GM12865 (cell line): ENCODE measurements around the gene CENPB.

Experiments used
- DNase-seq: peaks from one replicate; pipeline ENCODE4 v3.0.0; 2010; ENCODE audit warnings: low read depth
- H3K4me3 ChIP-seq: 2 replicates; pipeline ENCODE4 v1.5.1; 2011; ENCODE audit warnings: mild to moderate bottlenecking, low read depth, low read length, control low read depth
- CTCF ChIP-seq: IDR thresholded peaks from 2 replicates; pipeline ENCODE4 v1.5.1; 2011; ENCODE audit warnings: low read length, control low read depth, low read depth, inconsistent platforms; ENCODE audit not compliant: insufficient read depth; ENCODE audit errors: missing control alignments

Gene CENPB

GRCh38 chr20:3752386-3752759 lies 34.2 kb downstream of the CENPB start:
- no peak overlapping the region for H3K4me3 ChIP-seq
- TF ChIP-seq CTCF: no peak
- no peak for DNase-seq

DNA sequence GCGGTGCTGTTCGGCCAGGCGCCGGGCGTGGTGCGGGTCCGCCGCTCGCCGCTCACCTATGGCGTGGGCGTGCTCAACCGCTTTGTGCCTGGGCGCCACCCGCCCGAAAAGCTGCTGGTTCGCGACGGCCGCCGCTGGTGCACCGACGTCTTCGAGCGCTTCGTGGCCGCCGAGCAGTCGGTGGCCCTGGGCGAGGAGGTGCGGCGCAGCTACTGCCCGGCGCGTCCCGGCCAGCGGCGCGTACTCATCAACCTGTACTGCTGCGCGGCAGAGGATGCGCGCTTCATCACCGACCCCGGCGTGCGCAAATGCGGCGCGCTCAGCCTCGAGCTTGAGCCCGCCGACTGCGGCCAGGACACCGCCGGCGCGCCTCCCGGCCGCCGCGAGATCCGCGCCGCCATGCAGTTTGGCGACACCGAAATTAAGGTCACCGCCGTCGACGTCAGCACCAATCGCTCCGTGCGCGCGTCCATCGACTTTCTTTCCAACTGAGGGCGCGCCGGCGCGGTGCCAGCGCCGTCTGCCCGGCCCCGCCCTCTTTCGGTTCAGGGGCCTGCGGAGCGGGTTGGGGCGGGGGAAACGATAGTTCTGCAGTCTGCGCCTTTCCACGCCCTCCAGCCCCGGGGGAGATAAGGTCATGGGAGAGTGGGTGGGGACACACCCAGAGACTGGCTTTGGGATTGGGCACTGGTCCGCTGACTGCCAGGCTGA lies 34.7 kb downstream of the CENPB start:
- H3K4me3 ChIP-seq: no peak overlapping the region
- DNase-seq: peak; percentile 62
- no peak for TF ChIP-seq CTCF

DNA sequence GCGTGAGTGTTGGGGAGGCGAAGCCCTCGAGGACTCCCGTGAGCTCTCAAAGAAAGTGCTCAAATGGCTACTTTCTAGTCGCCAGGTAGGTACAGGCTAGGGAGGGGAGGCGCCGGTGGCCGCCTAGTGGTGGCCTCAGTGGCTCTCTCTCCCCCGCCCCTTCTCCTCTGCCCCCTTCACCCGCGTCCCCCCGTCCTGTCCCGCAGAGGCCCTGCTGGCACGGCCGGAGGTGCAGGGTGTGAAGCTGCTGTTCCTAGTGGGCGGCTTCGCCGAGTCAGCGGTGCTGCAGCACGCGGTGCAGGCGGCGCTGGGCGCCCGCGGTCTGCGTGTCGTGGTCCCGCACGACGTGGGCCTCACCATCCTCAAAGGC lies 35.2 kb downstream of the CENPB start:
- no peak for TF ChIP-seq CTCF
- DNase-seq: no peak
- no peak overlapping the region for H3K4me3 ChIP-seq

DNA sequence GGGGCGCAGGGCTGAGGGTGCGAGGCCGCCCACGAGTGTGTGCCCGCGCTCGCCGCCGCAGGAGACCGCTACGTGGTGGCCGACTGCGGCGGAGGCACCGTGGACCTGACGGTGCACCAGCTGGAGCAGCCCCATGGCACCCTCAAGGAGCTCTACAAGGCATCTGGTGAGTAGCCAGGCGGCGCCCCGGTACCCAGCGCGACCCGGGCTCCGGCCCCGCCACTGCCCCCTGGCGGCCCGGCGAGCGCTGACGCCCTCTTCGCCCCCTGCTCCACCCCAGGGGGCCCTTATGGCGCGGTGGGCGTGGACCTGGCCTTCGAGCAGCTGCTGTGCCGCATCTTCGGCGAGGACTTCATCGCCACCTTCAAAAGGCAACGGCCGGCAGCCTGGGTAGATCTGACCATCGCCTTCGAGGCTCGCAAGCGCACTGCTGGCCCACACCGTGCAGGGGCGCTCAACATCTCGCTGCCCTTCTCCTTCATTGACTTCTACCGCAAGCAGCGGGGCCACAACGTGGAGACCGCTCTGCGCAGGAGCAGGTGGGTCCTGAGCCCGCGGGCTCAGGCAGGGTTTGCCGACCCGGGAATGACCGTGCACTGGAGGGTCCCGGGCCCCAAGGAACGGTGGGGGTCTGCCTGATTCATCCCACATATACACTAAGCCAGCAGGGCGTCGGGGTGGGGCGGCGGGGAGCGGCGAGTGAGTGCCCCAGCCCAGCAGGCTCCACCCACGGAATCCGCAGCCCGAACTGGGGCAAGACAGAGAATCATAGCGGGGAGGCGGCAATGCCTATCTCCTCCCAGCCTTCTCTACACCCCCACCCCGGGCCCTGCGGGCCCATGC lies 36.6 kb downstream of the CENPB start:
- H3K4me3 ChIP-seq: no peak overlapping the region
- peak; percentile 47 for TF ChIP-seq CTCF
- DNase-seq: peak; percentile 35

DNA sequence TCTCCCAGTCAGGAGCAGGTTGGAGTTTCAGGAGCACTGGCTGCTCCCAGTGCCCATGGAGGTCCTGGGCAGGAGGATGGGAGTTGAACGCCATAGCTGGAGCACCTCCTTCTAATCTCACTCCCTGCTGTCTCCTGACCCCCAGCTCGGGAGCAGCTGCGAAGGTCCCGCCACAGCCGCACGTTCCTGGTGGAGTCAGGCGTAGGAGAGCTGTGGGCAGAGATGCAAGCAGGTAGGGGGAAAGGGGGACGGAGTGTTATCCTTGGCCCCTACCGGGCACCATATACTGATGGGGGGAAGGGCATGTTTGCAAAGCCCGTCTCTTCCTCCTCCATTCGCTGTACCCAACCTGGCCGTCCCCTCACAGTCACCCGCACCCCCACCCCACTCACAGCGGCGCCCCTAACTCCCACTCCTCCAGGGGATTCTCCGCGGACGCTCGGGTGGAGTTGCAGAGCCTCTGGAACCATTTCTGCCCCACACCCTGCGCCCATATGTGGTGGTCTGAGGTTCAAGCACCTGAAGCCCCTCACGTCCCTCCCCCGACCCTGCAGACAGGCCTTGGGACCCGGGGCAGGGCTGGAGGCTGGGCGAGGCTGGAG lies 37.4 kb downstream of the CENPB start:
- DNase-seq: no peak
- H3K4me3 ChIP-seq: no peak overlapping the region
- TF ChIP-seq CTCF: no peak

- no peak overlapping the region for H3K4me3 ChIP-seq
- DNase-seq: no peak
- TF ChIP-seq CTCF: no peak
These were observed 38.5 kb downstream of the CENPB start for GRCh38 chr20:3748073-3748472.
